GM18858 (cell line): ENCODE data around the gene TOMM7.
"Not testable (repeated sequence)": the region's sequence is repeated elsewhere in the genome, so short reads cannot be mapped to it uniquely, and the experiment has no call there.

ENCODE experiments used
- ATAC-seq: cut with Tn5 transposase; IDR thresholded peaks from one replicate; pipeline ENCODE4 v1.9.1; 2021; ENCODE audit not compliant: unreplicated experiment

The TOMM7 gene

DNA sequence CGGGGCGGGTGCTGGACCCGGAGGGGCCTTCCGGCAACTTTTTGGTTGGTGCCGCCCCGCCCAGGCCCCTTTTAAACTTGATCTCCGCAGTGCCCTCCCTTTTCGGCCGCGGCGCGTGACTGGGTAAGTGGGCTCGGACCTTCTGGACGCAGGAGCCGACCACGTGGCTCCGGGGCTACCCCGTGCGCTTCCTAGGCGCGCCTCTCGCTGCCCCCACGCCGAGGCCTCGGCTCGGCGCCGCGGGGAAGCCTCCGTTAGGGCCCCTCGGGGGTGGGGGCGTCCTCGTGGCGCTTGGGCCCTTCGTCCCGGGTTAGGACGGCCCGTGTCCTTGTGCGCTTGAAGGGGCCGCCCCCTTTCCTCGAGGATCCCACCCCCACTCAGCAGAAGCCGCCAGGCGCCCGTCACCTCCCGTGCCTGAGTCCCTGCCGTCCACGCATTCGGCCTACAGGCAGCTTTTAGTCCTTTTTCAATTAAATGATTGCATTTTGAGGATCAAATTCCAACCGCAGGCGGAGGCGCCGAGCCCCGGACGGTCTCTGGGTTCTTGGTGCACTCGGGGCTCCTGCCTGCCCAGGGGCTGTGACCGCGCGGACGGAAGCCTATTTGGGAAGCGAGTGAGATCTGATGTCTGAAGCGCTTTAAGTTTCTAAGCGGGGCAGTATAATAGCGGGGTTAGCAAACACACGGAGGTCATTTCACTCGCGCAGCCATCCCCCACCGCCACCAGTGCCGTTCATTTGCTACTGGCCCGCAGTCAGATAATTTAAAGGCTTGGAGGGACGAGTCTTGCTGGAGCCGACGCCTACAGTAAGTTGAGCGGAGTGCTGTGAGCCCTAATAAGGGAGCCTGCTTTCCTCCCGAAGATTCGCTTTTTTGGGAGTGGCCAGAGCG, 31.8 kb upstream of the TOMM7 start:
- ATAC-seq = peak; percentile 70

DNA sequence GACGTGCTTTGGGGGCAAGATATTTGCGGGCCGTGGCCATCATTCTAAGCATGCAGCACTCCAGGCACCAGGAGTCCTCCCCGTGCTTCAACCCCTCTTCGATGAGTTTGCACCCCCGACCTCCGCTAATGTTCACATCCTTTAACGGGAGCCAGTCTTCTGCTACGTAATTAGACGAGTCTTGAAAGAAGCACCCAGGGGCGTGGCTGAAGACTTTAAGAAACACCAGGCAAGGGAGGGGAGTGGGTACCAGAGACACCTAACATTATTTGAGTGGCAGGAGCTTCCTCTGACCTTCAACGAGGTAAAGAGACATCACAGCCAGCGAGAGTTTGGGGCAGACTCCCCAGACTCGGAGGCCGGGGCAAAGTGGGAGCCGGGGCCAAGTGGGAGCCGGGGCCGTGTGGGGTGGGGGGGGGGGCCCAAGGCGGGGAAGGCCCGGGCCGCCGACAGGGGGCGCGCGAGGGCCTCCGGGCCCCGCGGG, 31.1 kb upstream of the TOMM7 start:
- ATAC-seq = peak; percentile 19

DNA sequence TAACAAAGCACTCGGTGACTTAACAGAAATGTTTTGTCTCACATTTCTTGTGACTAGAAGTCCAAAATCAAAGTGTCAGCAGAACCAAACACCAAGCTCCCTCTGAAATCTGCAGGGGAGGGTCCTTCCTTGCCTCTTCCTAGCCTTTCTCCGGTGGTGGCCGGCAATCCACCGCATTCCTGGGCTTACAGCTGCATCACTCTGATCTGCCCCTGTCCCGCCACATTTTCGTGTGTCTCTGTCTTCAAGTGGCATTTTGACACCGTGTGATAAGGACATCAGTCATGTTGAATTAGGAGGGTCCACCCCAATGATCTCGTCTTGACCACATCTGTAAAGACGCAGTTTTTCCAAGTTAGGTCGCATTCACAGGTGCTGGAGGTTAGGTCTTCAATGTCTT, 30.5 kb upstream of the TOMM7 start:
- no peak for ATAC-seq

DNA sequence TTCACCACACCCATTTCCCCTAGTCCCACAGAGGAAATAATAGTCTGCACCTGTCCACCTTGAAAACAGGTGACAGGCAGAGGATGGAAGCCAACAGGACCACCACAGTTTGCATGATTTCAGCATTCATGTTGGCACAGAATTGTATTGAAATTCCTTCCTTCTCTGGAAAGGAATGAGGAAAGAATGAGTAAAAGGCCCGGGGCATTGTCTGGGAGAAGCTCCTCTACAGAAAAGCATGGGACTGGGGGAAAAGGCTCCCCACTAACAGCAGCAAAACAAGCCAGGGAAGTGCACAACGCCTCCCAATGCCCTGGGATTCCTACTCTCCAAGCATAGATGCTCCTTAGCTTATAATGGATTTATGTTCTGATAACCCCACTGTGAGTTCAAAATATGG, 28.5 kb upstream of the TOMM7 start:
- ATAC-seq = no peak

DNA sequence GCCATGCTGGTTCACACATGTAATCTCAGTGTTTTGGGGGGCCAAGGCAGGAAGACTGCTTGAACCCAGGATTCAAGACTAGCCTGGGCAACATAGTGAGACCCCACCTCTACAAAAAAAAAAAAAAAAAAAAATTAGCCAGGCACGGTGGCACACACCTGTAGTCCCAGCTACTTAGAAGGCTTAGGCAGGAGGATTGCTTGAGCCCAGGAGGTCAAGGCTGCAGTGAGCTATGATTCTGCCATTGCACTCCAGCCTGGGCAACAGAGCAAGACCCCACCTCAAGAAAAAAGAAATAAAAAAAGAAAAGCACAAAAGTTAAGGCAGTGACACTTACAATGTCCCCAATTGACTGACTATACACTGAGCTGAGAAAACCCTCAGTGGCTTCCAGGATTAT, 27.7 kb upstream of the TOMM7 start:
- not testable (repeated sequence) for ATAC-seq

DNA sequence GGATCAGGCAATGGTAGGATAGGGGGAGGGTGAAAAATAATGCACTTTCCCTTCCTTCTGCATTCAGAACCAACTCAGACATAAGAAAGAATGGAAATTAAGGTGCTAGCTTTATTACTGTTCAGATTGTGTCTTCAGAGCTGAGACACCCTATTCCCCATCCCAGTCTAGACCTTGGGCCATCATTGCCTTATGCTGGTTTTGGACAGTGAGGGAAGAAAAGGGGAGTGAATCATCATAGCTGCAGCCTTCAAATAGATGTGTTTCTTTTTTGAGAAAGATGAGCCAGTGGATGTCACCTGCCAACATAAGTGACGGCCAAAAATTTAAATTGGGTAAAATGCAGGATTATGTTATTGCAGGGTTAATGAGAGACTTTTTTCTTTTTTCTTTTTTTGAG, 27.0 kb upstream of the TOMM7 start:
- no peak for ATAC-seq

DNA sequence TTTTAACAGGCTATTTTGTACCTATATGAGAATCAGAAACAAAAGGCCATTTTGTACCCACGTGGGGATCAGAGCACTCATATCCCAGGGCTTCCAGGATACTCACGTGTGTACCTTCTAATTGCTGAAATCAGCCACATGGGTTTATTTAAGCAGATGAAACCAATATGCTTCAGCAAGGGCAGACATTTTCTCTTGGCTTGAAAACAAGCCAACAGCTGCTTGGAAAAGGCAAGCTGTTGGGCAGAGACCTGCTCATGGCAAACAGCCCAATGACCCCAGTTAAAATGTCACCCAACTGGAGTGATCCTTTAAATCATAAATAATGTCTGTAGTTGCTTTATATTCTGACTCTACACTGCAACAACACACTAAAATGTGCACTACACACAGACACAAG, 26.5 kb upstream of the TOMM7 start:
- ATAC-seq = no peak

DNA sequence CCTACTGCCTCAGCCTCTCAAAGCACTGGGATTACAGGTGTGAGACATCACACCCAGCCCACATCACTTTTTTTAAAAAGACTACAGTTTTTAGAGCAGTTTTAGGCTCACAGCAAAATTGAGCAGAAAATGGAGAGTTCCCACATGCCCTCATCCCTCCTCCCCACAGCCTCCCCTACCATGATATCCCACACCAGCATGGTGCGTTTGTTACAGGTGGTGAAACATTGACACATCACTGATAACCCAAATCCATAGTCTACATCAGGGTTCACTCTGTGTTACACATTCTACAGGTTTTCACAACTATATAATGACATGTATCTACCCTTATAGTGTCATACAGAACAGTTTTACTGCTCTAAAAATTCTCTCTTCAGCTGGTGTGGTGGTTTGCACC, 24.3 kb upstream of the TOMM7 start:
- no peak for ATAC-seq

DNA sequence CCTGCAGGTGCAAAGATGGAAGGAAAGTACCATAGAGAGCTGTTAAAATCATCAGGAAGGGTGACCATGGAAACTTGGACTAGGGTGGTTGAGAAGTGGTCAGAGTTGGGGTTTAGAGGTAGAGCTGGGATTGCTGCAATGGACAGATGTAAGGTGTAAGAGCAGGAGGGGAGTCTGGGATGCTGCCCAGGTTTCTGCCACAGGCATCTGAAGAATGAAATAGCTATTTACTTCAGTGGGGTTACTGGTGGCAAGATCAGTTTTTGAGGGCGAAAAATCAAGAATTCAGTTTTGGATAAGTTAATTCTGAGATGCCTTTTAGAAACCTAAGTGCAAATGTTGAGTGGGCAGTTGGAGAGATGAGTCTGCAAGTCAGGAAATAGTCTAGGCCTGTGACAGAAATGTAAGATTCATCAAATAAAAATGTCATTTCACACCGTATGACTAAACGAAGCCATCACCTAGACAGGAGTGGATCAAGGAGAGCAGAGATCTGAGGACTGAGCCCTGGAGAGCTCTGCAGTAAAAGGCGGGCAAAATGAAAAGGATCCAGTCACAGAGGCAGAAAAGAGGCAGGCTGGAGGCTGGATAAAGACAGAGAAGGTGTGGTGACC, 22.7 kb upstream of the TOMM7 start:
- ATAC-seq = no peak

DNA sequence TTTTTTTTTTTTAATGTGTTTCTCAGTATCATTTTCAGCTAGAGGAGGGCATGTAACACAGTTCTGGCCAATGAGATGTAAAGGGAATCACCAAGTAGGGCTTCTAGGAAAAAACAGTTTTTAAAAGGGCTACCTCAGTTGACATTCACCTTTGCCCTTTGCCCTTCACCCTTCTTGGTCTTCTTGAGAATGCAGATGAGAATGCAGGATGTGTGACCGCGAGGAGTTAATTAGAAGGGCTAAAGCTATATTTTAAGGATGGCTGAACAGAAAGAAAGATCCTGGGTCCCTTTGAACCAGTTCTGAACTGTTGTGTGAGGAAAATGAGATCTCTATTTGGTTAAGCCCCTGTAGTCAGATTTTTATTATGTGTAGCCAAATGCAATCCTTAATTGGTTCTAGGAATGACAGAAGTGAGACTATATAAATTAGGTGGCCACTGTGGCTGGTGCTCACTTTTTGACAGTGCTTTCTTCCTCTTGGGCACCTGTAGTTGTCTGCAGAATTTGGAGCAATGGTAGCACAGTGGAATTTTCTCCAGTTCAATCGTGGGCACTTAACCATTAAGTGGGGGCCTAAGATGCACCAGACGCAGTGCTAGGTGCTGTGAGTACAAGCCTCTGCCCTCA, 21.1 kb upstream of the TOMM7 start:
- no peak for ATAC-seq

DNA sequence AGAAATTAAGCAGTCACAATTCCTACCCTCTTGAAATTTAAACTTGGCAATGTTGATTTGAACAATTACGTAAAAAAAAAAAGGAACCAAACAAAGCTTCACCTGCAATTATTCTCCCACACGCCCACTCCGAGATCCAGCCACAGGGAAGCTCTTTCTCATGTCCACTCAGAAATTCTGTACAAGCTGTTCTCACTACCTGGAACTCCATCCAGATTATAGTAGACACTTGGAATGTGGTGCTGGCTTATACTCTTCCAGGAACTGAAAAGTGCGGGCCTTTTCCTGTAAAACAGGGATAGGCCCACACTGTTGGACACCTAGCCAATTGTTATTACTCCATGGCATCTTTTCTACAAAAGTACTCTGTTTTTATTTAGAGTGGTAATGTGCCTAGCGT, 20.3 kb upstream of the TOMM7 start:
- ATAC-seq = no peak

DNA sequence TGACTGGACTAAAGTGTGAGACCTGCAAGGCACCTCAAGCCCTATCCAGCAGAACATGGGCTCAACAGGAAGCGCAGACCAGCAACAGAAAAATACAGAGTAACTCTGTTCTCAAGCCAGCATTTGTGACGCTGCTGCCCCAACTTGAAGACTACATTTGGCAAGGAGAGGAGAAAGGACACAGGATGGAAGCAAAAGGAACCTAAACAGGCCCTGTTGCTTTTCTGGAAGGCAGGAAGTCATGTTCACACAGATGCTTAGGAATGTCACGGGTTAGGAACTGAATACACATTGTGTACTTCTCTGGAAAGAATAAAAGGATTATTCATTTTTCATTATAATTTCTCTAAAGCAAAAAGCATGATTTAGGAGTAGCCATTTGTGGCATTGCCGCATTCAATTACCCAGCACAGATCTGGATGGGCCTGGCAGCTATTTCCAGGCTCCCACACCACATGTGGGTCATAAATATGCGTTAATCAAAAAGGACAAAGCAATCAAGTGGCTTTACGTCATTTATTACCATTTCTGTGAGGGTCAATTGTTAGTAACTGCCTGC, 19.8 kb upstream of the TOMM7 start:
- ATAC-seq = no peak

DNA sequence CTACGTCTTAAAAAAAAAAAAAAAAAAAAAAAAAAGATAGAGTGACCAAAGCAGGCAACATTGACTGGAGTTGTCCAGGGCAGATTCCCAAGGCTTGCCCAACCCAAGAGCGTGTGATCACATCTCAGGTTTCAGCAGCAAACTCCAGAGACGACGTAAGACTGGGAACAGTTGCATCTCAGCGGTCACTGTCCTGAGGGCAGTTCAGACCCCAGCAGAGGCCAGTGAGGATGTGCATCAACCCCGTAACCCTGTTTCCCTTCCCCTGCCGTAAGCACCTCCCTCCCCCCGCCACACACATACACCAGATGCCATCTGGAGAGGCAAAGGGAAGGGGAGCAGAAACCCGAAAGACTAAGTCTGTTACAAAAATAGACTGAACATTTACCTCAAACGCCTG, 19.3 kb upstream of the TOMM7 start:
- no peak for ATAC-seq

DNA sequence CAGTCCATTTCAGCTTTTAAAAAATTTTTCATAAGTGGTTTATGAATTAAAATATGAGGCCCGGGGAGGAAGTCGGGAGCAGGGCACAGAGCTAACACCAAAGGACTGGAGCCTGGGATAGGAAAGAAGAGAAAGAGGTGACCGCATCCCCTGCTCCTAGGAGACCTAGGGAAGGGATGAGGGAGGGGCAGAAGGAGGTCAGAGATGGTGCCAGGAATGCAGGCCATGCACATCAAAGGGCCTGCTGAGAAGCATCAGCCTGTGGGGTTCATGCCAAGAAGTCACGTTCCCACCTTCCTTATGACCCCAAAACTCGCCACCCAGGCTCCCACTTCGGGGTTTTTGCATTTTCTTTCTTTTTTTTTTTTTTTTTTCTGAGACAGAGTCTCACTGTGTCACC, 14.7 kb upstream of the TOMM7 start:
- ATAC-seq = no peak

DNA sequence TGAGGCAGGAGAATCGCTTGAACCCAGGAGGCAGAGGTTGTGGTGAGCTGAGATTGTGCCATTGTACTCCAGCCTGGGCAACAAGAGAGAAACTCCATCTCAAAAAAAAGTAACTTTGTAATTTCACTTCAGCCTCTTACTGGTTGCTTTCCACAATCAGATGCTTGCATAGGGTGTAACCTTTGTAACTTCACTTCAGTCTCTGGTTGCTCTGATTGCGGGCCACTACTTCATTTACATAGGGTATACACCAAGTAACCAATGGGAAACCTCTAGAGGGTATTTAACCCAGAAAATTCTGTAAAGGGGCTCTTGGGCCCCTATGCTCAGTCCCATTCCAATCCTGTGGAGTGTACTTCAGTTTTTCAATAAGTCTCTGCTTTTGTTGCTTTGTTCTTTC, 13.9 kb upstream of the TOMM7 start:
- ATAC-seq = not testable (repeated sequence)

DNA sequence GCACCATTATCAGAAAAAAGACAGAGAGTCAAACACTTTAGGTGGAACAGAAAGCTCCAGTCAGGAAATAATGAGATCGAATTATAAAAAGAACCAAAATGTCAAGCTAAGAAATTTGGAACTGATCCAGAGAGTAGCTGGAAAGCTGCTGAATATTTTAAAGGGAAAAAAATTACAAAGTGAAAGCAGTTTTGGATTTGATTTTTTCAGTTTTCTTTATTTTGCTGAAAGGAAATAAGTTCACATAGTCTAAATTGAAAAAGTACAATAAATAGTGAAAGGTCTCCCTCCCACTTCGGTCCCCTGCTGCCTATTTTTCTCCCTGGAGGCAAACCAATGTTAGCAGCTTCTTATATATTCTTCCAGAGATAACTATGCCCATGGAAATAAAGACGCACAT, 11.3 kb upstream of the TOMM7 start:
- no peak for ATAC-seq

DNA sequence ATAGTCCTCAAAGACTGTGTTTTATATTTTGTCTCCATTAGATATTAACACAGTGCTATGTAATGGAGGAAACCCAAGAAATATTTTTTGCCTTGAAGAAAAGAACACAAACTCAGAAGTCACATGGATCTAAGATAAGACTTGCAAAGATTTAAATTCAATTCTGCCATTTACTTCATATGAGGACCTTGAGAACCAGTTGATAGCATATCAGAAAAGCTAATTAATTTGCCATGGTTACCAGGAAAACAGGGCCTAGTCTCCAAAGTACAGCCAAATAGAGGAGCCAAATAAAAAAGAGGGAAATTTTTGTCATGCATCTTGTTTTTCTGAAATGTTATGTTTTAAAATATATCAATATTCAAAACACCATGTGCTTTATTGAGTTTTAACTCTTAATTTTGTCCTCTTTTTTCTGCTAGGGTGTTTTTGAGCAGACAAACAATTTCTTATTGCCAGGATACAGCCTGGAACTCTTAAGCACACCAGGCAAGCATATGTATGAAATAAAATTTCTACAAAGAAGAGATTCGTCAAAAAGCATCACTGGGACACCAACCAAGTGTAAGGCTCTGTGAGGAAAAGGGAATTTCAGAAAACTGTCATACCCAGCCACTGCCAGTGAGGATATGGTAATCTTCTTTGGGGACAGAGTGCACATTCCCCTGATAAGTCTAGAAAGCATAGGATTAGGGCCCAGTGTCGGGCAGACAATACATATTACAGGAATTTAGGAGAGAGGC, 10.6 kb upstream of the TOMM7 start:
- ATAC-seq = no peak

DNA sequence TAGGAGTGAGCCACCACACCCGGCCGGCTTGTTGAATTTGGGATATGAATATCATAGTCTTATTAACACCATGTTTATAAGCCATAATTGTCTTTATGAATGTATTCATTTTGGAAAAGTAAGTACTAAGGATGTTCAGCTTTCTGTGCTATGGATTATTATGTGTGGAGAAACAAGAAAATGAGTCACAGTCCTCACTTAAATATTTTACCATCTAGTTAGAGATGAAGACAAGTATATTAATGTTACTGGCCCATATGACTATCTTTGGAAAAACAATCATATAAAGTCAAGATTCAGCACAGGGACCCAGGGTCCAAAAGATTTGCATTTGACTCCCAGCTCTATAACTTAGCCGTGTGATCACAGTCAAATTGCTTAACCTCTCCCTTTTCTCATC, 9.8 kb upstream of the TOMM7 start:
- ATAC-seq = no peak

DNA sequence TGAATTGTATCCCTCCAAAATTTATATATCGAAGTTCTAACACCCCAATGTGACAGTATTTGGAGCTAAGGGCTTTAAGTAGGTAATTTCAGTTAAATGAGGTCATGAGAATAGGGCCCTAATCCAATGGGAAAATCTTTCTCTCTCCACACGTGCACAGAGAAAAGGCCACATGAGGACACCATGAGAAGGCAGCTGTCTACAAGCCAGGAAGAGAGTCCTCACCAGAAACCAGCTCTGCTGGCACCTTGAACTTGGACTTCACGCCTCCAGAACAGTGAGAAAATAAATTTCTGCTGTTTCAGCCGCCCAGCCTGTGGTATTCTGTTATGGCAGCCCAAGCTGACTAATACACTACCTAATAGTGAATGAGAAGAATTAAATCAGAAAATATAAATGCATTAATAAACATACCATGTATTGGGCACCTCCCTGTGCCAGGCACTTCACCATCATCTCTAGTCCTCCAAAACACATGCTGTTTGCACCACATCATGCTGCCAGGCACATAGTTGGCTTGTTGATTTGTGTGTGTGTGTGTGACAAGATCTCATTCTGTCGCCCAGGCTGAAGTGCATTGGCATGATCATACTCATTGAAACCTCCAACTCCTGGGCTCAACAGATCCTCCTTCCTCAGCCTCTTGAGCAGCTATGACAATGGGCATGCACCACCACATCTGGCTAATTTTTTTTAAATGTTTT, 9.1 kb upstream of the TOMM7 start:
- no peak for ATAC-seq

DNA sequence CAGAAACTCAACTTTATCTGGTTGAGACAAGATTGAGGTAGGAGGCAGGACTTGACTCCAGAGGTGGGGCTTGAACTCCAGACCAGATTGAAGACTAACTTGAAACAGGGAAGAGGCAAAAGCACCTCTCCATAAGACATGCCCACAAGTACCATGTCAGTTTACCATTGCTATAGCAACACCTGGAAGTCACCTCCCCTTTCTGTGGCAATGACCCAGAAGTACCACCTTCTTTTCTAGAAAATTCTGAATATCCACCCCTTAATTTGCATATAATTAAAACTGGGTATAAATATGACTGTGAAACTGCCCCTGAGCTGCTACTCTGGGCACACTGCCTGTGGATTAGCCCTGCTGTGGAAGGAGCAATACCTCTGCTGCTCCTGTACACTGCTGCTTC, 4.9 kb upstream of the TOMM7 start:
- ATAC-seq = no peak
